Measurements from ENCODE around the gene CPNE8.
A peak's percentile ranks its signal among the peaks of the same experiment; 100 is the strongest.

CPNE8 gene

GRCh38 chr12:38931461-38931860, 26.1 kb upstream of the CPNE8 start:
- TF ChIP-seq, protein P1, sequence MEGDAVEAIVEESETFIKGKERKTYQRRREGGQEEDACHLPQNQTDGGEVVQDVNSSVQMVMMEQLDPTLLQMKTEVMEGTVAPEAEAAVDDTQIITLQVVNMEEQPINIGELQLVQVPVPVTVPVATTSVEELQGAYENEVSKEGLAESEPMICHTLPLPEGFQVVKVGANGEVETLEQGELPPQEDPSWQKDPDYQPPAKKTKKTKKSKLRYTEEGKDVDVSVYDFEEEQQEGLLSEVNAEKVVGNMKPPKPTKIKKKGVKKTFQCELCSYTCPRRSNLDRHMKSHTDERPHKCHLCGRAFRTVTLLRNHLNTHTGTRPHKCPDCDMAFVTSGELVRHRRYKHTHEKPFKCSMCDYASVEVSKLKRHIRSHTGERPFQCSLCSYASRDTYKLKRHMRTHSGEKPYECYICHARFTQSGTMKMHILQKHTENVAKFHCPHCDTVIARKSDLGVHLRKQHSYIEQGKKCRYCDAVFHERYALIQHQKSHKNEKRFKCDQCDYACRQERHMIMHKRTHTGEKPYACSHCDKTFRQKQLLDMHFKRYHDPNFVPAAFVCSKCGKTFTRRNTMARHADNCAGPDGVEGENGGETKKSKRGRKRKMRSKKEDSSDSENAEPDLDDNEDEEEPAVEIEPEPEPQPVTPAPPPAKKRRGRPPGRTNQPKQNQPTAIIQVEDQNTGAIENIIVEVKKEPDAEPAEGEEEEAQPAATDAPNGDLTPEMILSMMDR (conservative IDR thresholded peaks at IDR 0.05; ENCODE audit: control insufficient read depth, insufficient read depth, low read depth, low read length): no peak
- no peak for DNase-seq (ENCODE audit: low read depth)
- no peak overlapping the region for H3K4me3 ChIP-seq (ENCODE audit: control insufficient read depth, low read depth, low read length)

DNA sequence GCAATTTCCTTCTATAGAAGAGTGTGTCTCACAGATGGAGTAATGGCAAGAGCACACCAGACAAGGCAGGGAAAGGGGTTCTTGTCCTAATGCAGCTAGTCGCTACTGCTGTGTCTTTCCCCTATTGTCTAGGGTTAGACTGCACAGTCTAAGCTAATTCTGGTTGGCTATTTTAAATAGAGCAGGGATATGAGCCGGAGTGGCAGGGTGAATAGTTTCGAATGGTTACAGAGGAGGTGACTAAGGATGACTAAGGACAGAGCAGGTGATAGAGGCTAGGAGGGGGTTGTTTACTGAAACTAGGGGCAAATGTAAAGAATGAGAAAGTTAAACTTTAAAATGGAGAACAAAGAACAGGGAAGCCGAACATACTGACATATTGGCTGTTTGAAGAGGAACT, 25.6 kb upstream of the CPNE8 start:
- DNase-seq (ENCODE audit: low read depth): no peak
- no peak overlapping the region for H3K4me3 ChIP-seq (ENCODE audit: control insufficient read depth, low read depth, low read length)
- TF ChIP-seq, protein P1 (conservative IDR thresholded peaks at IDR 0.05; ENCODE audit: control insufficient read depth, insufficient read depth, low read depth, low read length): no peak

DNA sequence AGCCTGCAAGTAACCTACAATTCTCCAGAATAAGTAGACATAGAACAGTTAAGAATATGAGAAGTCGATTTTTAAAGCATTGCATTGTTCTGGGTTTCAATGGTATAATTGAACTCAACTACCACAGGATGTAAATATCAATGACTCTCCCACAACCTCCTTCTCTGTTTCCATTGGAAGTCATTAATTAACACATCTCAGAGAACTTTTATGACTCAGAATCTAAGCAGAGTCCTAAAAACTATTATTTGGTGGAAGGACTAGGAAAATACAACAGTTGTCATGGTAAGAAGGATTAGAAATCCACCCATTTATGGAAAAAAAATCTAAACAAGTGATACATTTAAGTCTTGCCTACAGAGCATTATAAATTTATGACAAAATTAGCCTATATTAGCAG, 21.1 kb upstream of the CPNE8 start:
- no peak overlapping the region for H3K4me3 ChIP-seq (ENCODE audit: control insufficient read depth, low read depth, low read length)
- no peak for DNase-seq (ENCODE audit: low read depth)
- TF ChIP-seq, protein P1 (conservative IDR thresholded peaks at IDR 0.05; ENCODE audit: control insufficient read depth, insufficient read depth, low read depth, low read length): no peak

GRCh38 chr12:38921025-38921677, 15.8 kb upstream of the CPNE8 start:
- TF ChIP-seq, protein P1 (conservative IDR thresholded peaks at IDR 0.05; ENCODE audit: control insufficient read depth, insufficient read depth, low read depth, low read length): peak; percentile 63
- DNase-seq (ENCODE audit: low read depth): peak; percentile 72
- no peak overlapping the region for H3K4me3 ChIP-seq (ENCODE audit: control insufficient read depth, low read depth, low read length)

DNA sequence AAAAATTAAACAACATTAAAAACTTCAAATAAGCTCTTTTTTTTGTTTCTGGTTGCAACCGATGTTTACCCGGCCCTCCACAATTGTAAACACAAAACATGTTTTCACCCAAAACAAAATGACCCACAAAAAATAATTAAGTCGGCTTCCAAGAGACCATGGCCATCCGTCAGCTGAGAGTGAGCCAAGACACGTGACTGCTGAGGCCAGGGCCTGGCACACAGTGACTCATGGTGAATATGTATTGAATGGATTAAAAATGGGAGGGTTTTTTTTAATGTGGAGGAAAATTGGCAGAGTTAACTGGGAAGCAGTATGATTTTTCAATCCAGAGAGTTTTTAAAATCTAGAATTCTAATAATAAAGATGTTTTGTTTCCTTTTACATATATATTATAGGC, 13.8 kb upstream of the CPNE8 start:
- TF ChIP-seq, protein P1 (conservative IDR thresholded peaks at IDR 0.05; ENCODE audit: control insufficient read depth, insufficient read depth, low read depth, low read length): no peak
- no peak overlapping the region for H3K4me3 ChIP-seq (ENCODE audit: control insufficient read depth, low read depth, low read length)
- peak; percentile 44 for DNase-seq (ENCODE audit: low read depth)

- no peak overlapping the region for H3K4me3 ChIP-seq (ENCODE audit: control insufficient read depth, low read depth, low read length)
- TF ChIP-seq, protein P1 (conservative IDR thresholded peaks at IDR 0.05; ENCODE audit: control insufficient read depth, insufficient read depth, low read depth, low read length): no peak
- DNase-seq (ENCODE audit: low read depth): no peak
These were observed 10.2 kb upstream of the CPNE8 start for GRCh38 chr12:38915429-38916182.
